Dendritic cell treated with granulocyte-macrophage colony-stimulating factor and Interleukin-4, amounts not matched to agents 40 ng/mL and 50 ng/mL, for 4 days (primary cell): Measurements from ENCODE around the gene PAMR1.
"Not testable (repeated sequence)": the region's sequence is repeated elsewhere in the genome, so short reads cannot be mapped to it uniquely, and the experiment has no call there.

Experiments
- H3K27ac Mint-ChIP-seq: one replicate; pipeline ENCODE4 v1.8.0; 2022; ENCODE audit warnings: mild to moderate bottlenecking, mixed read lengths
- H3K27me3 Mint-ChIP-seq: one replicate; pipeline ENCODE4 v1.8.0; 2022; ENCODE audit warnings: mild to moderate bottlenecking, mixed read lengths
- H3K36me3 Mint-ChIP-seq: one replicate; pipeline ENCODE4 v1.8.0; 2022; ENCODE audit warnings: low read depth, mixed read lengths
- H3K4me1 Mint-ChIP-seq: one replicate; pipeline ENCODE4 v1.8.0; 2022; ENCODE audit warnings: low read depth, mixed read lengths
- H3K4me3 Mint-ChIP-seq: one replicate; pipeline ENCODE4 v1.8.0; 2022; ENCODE audit warnings: mild to moderate bottlenecking, moderate library complexity, mixed read lengths
- H3K9me3 Mint-ChIP-seq: one replicate; pipeline ENCODE4 v1.8.0; 2022; ENCODE audit warnings: mixed read lengths
- intact Hi-C: fragments of 100-400 bp; cut with micrococcal nuclease; formaldehyde crosslinking; loops from one replicate; pipeline ENCODE4 v1.15.0; 2022

Gene PAMR1

DNA sequence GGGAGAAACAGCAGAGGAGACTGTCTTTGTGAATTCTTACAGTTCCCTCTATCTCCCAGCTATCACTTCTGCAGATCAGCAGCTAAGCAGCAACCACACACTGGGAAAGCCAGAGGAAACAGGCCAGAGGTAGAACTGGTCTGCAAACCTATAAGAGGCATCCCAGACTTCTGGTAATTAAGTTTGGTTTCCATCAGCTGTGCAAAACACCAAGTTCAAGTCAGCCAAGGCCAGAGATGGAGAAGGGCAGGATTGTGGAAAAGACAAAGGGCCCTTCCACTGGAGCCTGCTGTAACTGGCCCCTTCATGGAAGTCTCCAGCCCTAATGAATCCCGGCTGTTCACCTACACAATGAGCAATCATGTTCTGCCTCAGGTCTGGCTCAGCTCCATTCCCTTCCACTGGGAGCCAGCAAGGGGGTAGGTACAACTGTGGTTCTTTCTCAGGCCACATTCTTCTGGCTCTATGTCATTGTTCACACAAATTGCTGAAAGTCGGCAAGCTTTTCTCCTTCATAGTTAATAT lies 4.6 kb upstream of the PAMR1 start:
- Mint-ChIP-seq H3K27me3 (peaks cover 52% of the 10 kb centered on the region), H3K9me3 (no peaks in the 10 kb centered on the region), H3K36me3 (no peaks in the 10 kb centered on the region), H3K27ac (no peak overlapping the region), H3K4me3 (no peak overlapping the region), H3K4me1 (no peaks in the 10 kb centered on the region)
- intact Hi-C loops, result no loop called here

- peaks cover 77% of the 10 kb centered on the region for H3K27me3 Mint-ChIP-seq
- H3K27ac Mint-ChIP-seq, result no peak overlapping the region
- no peaks in the 10 kb centered on the region for H3K36me3 Mint-ChIP-seq
- H3K9me3 Mint-ChIP-seq, result no peaks in the 10 kb centered on the region
- H3K4me1 Mint-ChIP-seq, result no peaks in the 10 kb centered on the region
- no peak overlapping the region for H3K4me3 Mint-ChIP-seq
- intact Hi-C loops, result no loop called here
Measured at GRCh38 chr11:35526370-35526792, 965 bp upstream of the PAMR1 start.

DNA sequence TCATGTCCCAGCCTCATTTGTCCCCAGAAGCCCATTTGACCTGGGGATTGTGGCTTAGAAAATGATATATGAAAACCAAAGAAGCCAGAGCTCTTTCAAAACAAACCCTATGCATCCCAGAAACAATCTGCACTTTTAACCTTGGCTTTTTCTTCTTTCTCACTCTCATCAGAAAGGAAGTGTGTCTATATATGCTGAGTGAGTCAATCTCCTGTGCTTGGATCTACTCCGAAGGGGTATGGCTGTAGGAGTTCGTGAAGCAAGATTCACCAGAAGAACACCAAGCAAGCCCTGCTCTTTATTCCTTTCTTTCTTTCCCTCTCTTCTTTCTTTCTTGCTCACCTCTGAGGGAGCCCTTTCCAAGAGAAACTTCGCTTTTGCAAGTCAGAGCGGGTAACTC lies 636 bp downstream of the PAMR1 start:
- intact Hi-C loops, result no loop called here
- no peaks in the 10 kb centered on the region for H3K4me1 Mint-ChIP-seq
- H3K27me3 Mint-ChIP-seq, result peaks cover 77% of the 10 kb centered on the region
- no peak overlapping the region for H3K27ac Mint-ChIP-seq
- no peaks in the 10 kb centered on the region for H3K9me3 Mint-ChIP-seq
- H3K36me3 Mint-ChIP-seq, result no peaks in the 10 kb centered on the region
- no peak overlapping the region for H3K4me3 Mint-ChIP-seq

GRCh38 chr11:35523861-35524260 lies 1.6 kb downstream of the PAMR1 start:
- Mint-ChIP-seq H3K4me1 (no peaks in the 10 kb centered on the region), H3K27ac (no peak overlapping the region), H3K27me3 (peaks cover 75% of the 10 kb centered on the region), H3K36me3 (no peaks in the 10 kb centered on the region), H3K9me3 (no peaks in the 10 kb centered on the region), H3K4me3 (no peak overlapping the region)
- intact Hi-C loops, result no loop called here

DNA sequence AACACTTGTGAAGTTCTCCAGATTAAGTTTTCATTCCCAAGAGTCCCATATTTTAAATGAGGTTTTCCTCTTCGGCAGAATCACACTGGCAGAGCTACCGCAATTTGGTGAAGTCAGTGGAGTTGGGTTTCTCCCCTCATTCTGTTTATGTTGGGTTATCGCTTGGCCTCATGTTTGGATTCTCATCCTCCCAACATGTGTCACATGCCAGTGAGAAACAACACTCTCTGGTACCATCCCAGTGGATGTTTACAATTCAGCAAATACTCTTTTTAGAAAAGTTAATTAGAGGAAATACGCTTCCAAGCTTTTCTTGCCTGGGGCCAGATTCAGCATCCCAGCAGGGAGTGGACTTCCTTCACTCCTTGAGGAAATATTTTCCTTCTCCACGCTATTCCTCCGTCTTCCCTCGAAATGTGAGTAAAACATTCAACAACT lies 2.1 kb downstream of the PAMR1 start:
- Mint-ChIP-seq H3K27ac (no peak overlapping the region), H3K27me3 (peaks cover 75% of the 10 kb centered on the region), H3K4me3 (no peak overlapping the region), H3K4me1 (no peaks in the 10 kb centered on the region), H3K36me3 (no peaks in the 10 kb centered on the region), H3K9me3 (no peaks in the 10 kb centered on the region)
- intact Hi-C loops, result no loop called here

DNA sequence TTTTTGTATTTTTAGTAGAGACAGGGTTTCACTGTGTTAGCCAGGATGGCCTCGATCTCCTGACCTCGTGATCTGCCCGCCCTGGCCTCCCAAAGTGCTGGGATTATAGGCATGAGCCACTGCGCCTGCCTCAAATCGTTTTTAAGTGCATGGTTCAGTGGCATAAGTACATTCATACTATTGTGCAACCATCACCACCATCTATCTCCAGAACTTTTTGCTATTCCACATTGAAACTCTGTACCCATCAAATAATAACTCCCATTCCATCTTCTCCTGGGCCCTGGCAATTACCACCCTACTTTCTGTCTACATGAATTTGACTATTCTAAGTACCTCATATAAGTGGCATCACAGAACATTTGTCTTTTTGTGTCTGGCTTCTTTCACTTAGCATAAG lies 3.3 kb downstream of the PAMR1 start:
- intact Hi-C loops, H3K9me3 Mint-ChIP-seq, H3K4me3 Mint-ChIP-seq, H3K4me1 Mint-ChIP-seq, H3K36me3 Mint-ChIP-seq, H3K27ac Mint-ChIP-seq: not testable (repeated sequence)
- H3K27me3 Mint-ChIP-seq, result peaks cover 71% of the 10 kb centered on the region

DNA sequence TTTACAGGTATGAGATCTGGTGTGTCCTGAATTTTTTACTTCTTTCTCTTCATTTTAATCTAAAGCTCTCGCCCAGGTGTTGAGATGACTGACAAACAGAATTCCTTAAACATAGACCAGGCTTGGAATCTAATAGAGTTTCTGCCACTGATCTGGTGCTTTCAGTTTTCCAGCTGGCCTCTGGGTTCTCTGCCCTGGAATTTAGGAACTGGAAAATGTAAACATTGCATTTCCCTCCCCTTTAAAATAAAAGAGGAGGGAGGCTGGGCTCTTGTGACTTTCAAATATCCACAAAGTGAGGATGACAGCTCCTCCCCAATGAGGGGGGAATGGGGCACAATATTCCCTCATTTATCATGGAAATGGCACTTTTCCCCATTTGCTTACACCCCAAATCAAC lies 5.0 kb downstream of the PAMR1 start:
- Mint-ChIP-seq H3K36me3 (no peaks in the 10 kb centered on the region), H3K27me3 (peaks cover 61% of the 10 kb centered on the region), H3K27ac (no peak overlapping the region), H3K9me3 (no peaks in the 10 kb centered on the region), H3K4me3 (no peak overlapping the region), H3K4me1 (no peaks in the 10 kb centered on the region)
- intact Hi-C loops, result no loop called here

DNA sequence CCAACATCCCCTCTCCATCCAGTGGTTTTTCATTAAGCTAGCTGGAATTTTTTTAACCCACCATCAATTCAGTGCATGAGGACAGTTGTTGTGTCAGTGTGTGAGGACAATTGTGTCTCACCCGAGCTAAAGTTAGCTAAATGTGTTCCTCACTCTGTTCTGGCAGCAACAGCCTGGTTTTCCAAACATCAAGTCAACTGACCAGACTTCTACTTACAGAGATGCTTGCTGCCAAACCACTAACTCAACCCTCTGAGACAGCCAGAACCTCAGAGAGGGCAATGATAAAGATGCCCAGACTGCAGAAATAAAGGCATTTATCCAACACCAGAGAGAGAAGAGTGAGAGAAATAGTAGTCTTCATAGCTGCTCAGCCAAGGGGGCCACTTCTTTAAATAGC lies 6.7 kb downstream of the PAMR1 start:
- Mint-ChIP-seq H3K9me3 (no peaks in the 10 kb centered on the region), H3K27me3 (peaks cover 46% of the 10 kb centered on the region), H3K4me3 (no peak overlapping the region), H3K36me3 (no peaks in the 10 kb centered on the region), H3K27ac (no peak overlapping the region), H3K4me1 (no peaks in the 10 kb centered on the region)
- intact Hi-C loops, result no loop called here

DNA sequence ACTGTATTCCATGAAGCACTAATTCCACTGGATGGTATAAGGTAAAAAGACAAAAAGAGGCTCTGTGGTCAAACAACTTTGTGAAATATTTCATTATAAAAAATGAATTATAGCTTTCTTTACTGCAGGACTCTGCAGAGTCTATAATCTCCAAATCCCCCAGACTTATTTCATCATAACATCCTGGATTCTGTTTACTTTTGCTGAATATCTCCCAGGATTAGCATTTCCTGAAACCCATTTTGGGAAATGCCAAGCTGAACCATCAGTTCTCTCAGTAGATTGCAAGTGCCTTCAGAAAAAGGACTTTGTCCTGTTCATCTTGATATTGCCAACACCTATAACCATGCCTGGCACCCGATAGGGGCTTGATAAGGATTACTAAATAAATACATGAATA lies 7.9 kb downstream of the PAMR1 start:
- Mint-ChIP-seq H3K4me1 (no peaks in the 10 kb centered on the region), H3K27ac (no peak overlapping the region), H3K27me3 (peaks cover 40% of the 10 kb centered on the region), H3K9me3 (no peaks in the 10 kb centered on the region), H3K4me3 (no peak overlapping the region), H3K36me3 (no peaks in the 10 kb centered on the region)
- intact Hi-C loops, result no loop called here

GRCh38 chr11:35516403-35516802 lies 9.0 kb downstream of the PAMR1 start:
- no peaks in the 10 kb centered on the region for H3K4me1 Mint-ChIP-seq
- no peaks in the 10 kb centered on the region for H3K9me3 Mint-ChIP-seq
- H3K4me3 Mint-ChIP-seq, result no peak overlapping the region
- intact Hi-C loops, result no loop called here
- no peaks in the 10 kb centered on the region for H3K36me3 Mint-ChIP-seq
- H3K27me3 Mint-ChIP-seq, result peaks cover 39% of the 10 kb centered on the region
- no peak overlapping the region for H3K27ac Mint-ChIP-seq

GRCh38 chr11:35515224-35515623 lies 10.2 kb downstream of the PAMR1 start:
- Mint-ChIP-seq H3K27ac (no peak overlapping the region), H3K27me3 (peaks cover 35% of the 10 kb centered on the region), H3K9me3 (no peaks in the 10 kb centered on the region), H3K4me1 (no peaks in the 10 kb centered on the region), H3K4me3 (no peak overlapping the region), H3K36me3 (no peaks in the 10 kb centered on the region)
- intact Hi-C loops, result no loop called here

GRCh38 chr11:35514481-35514880 lies 10.9 kb downstream of the PAMR1 start:
- intact Hi-C loops, result no loop called here
- Mint-ChIP-seq H3K9me3 (no peaks in the 10 kb centered on the region), H3K36me3 (no peaks in the 10 kb centered on the region), H3K27me3 (peaks cover 35% of the 10 kb centered on the region), H3K4me1 (no peaks in the 10 kb centered on the region), H3K4me3 (no peak overlapping the region), H3K27ac (no peak overlapping the region)

DNA sequence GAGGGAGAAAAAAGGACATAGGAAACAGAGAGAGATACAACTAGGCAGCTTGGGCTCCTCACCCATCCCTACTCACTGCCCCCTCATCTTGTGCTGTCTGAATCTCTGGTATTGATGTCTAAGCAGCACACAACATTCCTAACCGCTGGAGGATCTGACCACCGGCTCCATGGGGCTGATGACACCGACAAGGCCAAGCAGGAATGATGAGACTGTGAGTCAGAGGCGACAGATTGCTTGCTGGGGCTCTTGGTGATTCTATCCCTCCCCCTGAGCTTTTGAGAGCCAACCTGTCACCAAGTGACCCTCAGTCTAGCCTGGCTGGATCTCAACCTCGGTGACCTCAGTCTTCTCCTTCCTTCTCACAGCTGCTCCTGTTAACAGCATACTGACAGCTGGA lies 13.8 kb downstream of the PAMR1 start:
- no peaks in the 10 kb centered on the region for H3K36me3 Mint-ChIP-seq
- peaks cover 25% of the 10 kb centered on the region for H3K27me3 Mint-ChIP-seq
- no peaks in the 10 kb centered on the region for H3K4me1 Mint-ChIP-seq
- intact Hi-C loops, result no loop called here
- H3K9me3 Mint-ChIP-seq, result no peaks in the 10 kb centered on the region
- no peak overlapping the region for H3K27ac Mint-ChIP-seq
- H3K4me3 Mint-ChIP-seq, result no peak overlapping the region

DNA sequence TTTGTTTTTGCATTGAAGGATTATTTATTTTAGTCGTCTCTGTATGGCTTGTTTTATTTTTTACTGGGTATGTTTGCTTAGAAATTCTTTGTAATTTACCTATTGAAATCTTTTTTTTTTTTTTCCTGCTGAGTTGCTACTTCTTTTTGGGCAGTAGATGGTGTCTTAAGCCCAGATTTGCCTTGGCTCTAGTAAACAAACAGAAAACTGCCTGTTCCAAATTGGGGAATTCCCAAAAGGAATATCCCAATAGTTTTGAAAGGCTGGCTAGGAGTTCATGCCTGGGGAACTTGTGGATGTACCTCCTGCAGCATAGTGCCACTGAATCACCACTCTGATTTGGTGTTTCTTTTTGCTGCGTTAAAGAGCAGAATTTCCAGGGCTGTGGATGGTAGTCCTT lies 17.7 kb downstream of the PAMR1 start:
- Mint-ChIP-seq H3K4me3 (no peak overlapping the region), H3K4me1 (no peaks in the 10 kb centered on the region), H3K27me3 (peaks cover 32% of the 10 kb centered on the region)

GRCh38 chr11:35501776-35502175 lies 23.6 kb downstream of the PAMR1 start:
- peaks cover 17% of the 10 kb centered on the region for H3K9me3 Mint-ChIP-seq
- H3K4me3 Mint-ChIP-seq, result no peak overlapping the region
- H3K27me3 Mint-ChIP-seq, result peaks cover 17% of the 10 kb centered on the region
- no peaks in the 10 kb centered on the region for H3K36me3 Mint-ChIP-seq
- H3K4me1 Mint-ChIP-seq, result no peaks in the 10 kb centered on the region
- H3K27ac Mint-ChIP-seq, result no peak overlapping the region
- intact Hi-C loops, result no loop called here

More for the DNA sequence above, 17.7 kb downstream of the PAMR1 start:
- Mint-ChIP-seq H3K9me3 (peaks cover 17% of the 10 kb centered on the region), H3K27ac (no peak overlapping the region), H3K36me3 (no peaks in the 10 kb centered on the region)
- intact Hi-C loops, result no loop called here
